T1000 (cell line): ENCODE measurements around the gene TTC19.
"Not testable (repeated sequence)": the region's sequence is repeated elsewhere in the genome, so short reads cannot be mapped to it uniquely, and the experiment has no call there.

Source experiments
- DNase-seq: peaks from one replicate; lab custom pipeline; 2025; ENCODE audit warnings: mixed read lengths; lab: John Stamatoyannopoulos, UW

Gene TTC19

GRCh38 chr17:16027708-16028584, 28.3 kb downstream of the TTC19 start:
- peak; percentile 34 for DNase-seq

GRCh38 chr17:16033729-16034349, 34.2 kb downstream of the TTC19 start:
- no peak for DNase-seq

GRCh38 chr17:16036261-16036660, 36.6 kb downstream of the TTC19 start:
- no peak for DNase-seq

- DNase-seq: no peak
Measured at GRCh38 chr17:16037636-16038035, 38.0 kb downstream of the TTC19 start.

GRCh38 chr17:16040710-16041251, 41.2 kb downstream of the TTC19 start:
- no peak for DNase-seq

GRCh38 chr17:16044487-16044886, 44.9 kb downstream of the TTC19 start:
- no peak for DNase-seq

GRCh38 chr17:16046966-16047365, 47.3 kb downstream of the TTC19 start:
- no peak for DNase-seq

GRCh38 chr17:16048811-16049449, 49.3 kb downstream of the TTC19 start:
- no peak for DNase-seq

- DNase-seq: no peak
Measured at GRCh38 chr17:16050844-16051243, 51.2 kb downstream of the TTC19 start.

- no peak for DNase-seq
Measured at GRCh38 chr17:16052486-16052885, 52.9 kb downstream of the TTC19 start.

- DNase-seq: not testable (repeated sequence)
Measured at GRCh38 chr17:16055139-16055538, 55.5 kb downstream of the TTC19 start.

- no peak for DNase-seq
Measured at GRCh38 chr17:16061631-16062030, 62.0 kb downstream of the TTC19 start.

GRCh38 chr17:16066125-16066524, 66.5 kb downstream of the TTC19 start:
- no peak for DNase-seq

GRCh38 chr17:16068323-16068722, 68.7 kb downstream of the TTC19 start:
- no peak for DNase-seq

- no peak for DNase-seq
Measured at GRCh38 chr17:16072031-16072430, 72.4 kb downstream of the TTC19 start.

GRCh38 chr17:16073845-16074244, 74.2 kb downstream of the TTC19 start:
- no peak for DNase-seq

- DNase-seq: no peak
Measured at GRCh38 chr17:16074423-16074822, 74.8 kb downstream of the TTC19 start.

- no peak for DNase-seq
Measured at GRCh38 chr17:16075949-16076348, 76.3 kb downstream of the TTC19 start.
